Stomach (tissue), 9 donors: ENCODE results near the gene COL23A1. TPM values are rescaled to one million over a fixed set of nuclear protein-coding genes. Genes with fewer than 3 reads are reported as not detected.

Experiments used
- DNase-seq, 2 donors: peaks; one replicate each; pipeline versions ENCODE4 v3.0.0 to v3.0.0-alpha.2; 2013 to 2019
- H3K27ac ChIP-seq, 5 donors: fragments of 200-600 bp in 4 of 5; sonication (generic) in 4 of 5; one replicate each; pipeline ENCODE4 v1.5.1; 2013 to 2019; ENCODE audit warnings: mild to moderate bottlenecking in 1 of 5, moderate library complexity in 1 of 5
- H3K27me3 ChIP-seq, 3 donors: fragments of 200-600 bp; sonication (generic); one replicate each; pipeline ENCODE4 v1.5.1; 2017 to 2019; ENCODE audit warnings: mixed run types in 1 of 3
- H3K36me3 ChIP-seq, 4 donors: fragments of 200-600 bp; sonication (generic); 1 replicate in 3 of 4; 2 replicates in 1 of 4; pipeline ENCODE4 v1.5.1; 2016 to 2019
- H3K4me1 ChIP-seq, 4 donors: fragments of 200-600 bp; sonication (generic); one replicate each; pipeline ENCODE4 v1.5.1; 2016 to 2019
- H3K4me3 ChIP-seq, 4 donors: fragments of 200-600 bp; sonication (generic) in 3 of 4; one replicate each; pipeline ENCODE4 v1.5.1; 2016 to 2019; ENCODE audit warnings: mild to moderate bottlenecking in 1 of 4
- H3K9me3 ChIP-seq, 4 donors: fragments of 200-600 bp; sonication (generic); one replicate each; pipeline ENCODE4 v1.5.1; 2016 to 2019
- CTCF ChIP-seq, 7 experiments: fragments of 450-650 bp in 4 of 7; fragments of 200-600 bp in 3 of 7; sonication (generic) in 3 of 7; IDR thresholded peaks; one replicate each; pipeline ENCODE4 v1.5.1; 2016 to 2019; ENCODE audit warnings: antibody characterized with exemption in 7 of 7, control low read depth in 2 of 7, mild to moderate bottlenecking in 1 of 7
- EP300 ChIP-seq: sonication (generic); formaldehyde crosslinking; IDR thresholded peaks from one replicate; pipeline ENCODE4 v1.6.1; 2017; ENCODE audit warnings: antibody characterized with exemption
- POLR2A ChIP-seq, 4 donors: fragments of 450-650 bp; IDR thresholded peaks; one replicate each; pipeline ENCODE4 v1.6.1; 2016; ENCODE audit warnings: antibody characterized with exemption in 4 of 4, control low read depth in 2 of 4, mild to moderate bottlenecking in 1 of 4, moderate library complexity in 1 of 4
- POLR2AphosphoS5 ChIP-seq, 3 donors: sonication (generic); formaldehyde crosslinking; IDR thresholded peaks; one replicate each; pipeline ENCODE4 v1.6.1; 2016; ENCODE audit warnings: antibody characterized with exemption in 3 of 3
- WGBS, 5 donors: extraction: QIAGEN DNeasy Blood & Tissue Kit in 3 of 5; methylation state at CpG; one replicate each; pipeline versions ENCODE4 v1.1.5 to v1.1.7; 2013 to 2018; 5-methylcytosine and 5-hydroxymethylcytosine counted together
- intact Hi-C: fragments of 100-400 bp; cut with DNase I; formaldehyde crosslinking; loops from one replicate; pipeline ENCODE4 v1.15.1; 2023; ENCODE audit warnings: low total_unique reads
- polyA plus RNA-seq, 3 donors: library from polyadenylated mRNA; stranded (reverse); fragments of 200-250 nt; gene quantifications; one replicate each; pipeline ENCODE4 v1.2.3, GENCODE V29; 2013
- total RNA-seq, 5 donors: library from RNA; depleted of rRNA; stranded (reverse); fragments of >200 nt; gene quantifications; one replicate each; pipeline versions ENCODE4 v1.1.0 to v1.2.3, GENCODE V29; 2014 to 2016
- donor health status: healthy with polysubstance abuse.
- donor health status: Bipolar disorder and iron deficiency.
- donor health status: healthy.

COL23A1 gene
- total and polyA plus RNA-seq, 8 donors: under 0.01 to 7.0 (median 1.4) TPM

GRCh38 chr5:178467205-178467567 lies 123.0 kb downstream of the COL23A1 start:
- no peaks in the 10 kb centered on the region for H3K27me3 ChIP-seq
- TF ChIP-seq POLR2AphosphoS5 (IDR thresholded peaks at IDR 0.05) (no peak), CTCF (IDR thresholded peaks at IDR 0.05) (no peak), EP300 (no peak), POLR2A (IDR thresholded peaks at IDR 0.05) (no peak)
- no peaks in the 10 kb centered on the region for H3K36me3 ChIP-seq
- 32 to 60% (median 41%) methylated on average over 6 to 7 of the region's 7 CpGs for WGBS, 5 donors
- intact Hi-C loops: no loop called here
- no peak overlapping the region for H3K4me3 ChIP-seq
- no peaks in the 10 kb centered on the region for H3K9me3 ChIP-seq
- H3K4me1 ChIP-seq: peaks cover 7 to 24% (median 14%) of the 10 kb centered on the region in 4 donors
- no peak for DNase-seq
- H3K27ac ChIP-seq: peak overlapping the region; percentile 20 to 72 (median 54)

GRCh38 chr5:178466342-178466741 lies 123.9 kb downstream of the COL23A1 start:
- H3K27ac ChIP-seq: peak overlapping the region in 1 of 5 donors; percentile 5
- no peak for TF ChIP-seq CTCF (IDR thresholded peaks at IDR 0.05)
- no peak for TF ChIP-seq POLR2AphosphoS5 (IDR thresholded peaks at IDR 0.05)
- no peak for TF ChIP-seq POLR2A (IDR thresholded peaks at IDR 0.05)
- no peak for TF ChIP-seq EP300
- no peaks in the 10 kb centered on the region for H3K9me3 ChIP-seq
- H3K4me3 ChIP-seq: no peak overlapping the region
- intact Hi-C loops: no loop called here
- 92 to 100% (median 95%) methylated on average over 5 to 6 of the region's 6 CpGs for WGBS, 5 donors
- no peaks in the 10 kb centered on the region for H3K27me3 ChIP-seq
- H3K4me1 ChIP-seq: peaks cover 7 to 24% (median 14%) of the 10 kb centered on the region in 4 donors
- no peaks in the 10 kb centered on the region for H3K36me3 ChIP-seq
- DNase-seq: no peak

- no peak for TF ChIP-seq POLR2AphosphoS5 (IDR thresholded peaks at IDR 0.05)
- no peak for TF ChIP-seq POLR2A (IDR thresholded peaks at IDR 0.05)
- TF ChIP-seq CTCF (IDR thresholded peaks at IDR 0.05): no peak
- no peak for TF ChIP-seq EP300
- intact Hi-C loops: no loop called here
- WGBS, 5 donors: 87 to 93% (median 89%) methylated on average over 16 of the region's 16 CpGs
Observed at GRCh38 chr5:178465861-178466288, 124.3 kb downstream of the COL23A1 start.

GRCh38 chr5:178465228-178465860 lies 124.8 kb downstream of the COL23A1 start:
- no peaks in the 10 kb centered on the region for H3K36me3 ChIP-seq
- H3K9me3 ChIP-seq: no peaks in the 10 kb centered on the region
- no peaks in the 10 kb centered on the region for H3K27me3 ChIP-seq
- TF ChIP-seq POLR2A (IDR thresholded peaks at IDR 0.05) (no peak), POLR2AphosphoS5 (IDR thresholded peaks at IDR 0.05) (no peak), CTCF (IDR thresholded peaks at IDR 0.05) (no peak), EP300 (no peak)
- intact Hi-C loops: no loop called here
- peaks cover 7 to 33% (median 16%) of the 10 kb centered on the region in 4 donors for H3K4me1 ChIP-seq
- no peak overlapping the region for H3K4me3 ChIP-seq
- WGBS, 5 donors: 82 to 93% (median 88%) methylated on average over 19 of the region's 19 CpGs
- no peak for DNase-seq
- H3K27ac ChIP-seq: no peak overlapping the region

More at GRCh38 chr5:178465861-178466288, 124.3 kb downstream of the COL23A1 start:
- Histone ChIP-seq H3K9me3 (no peaks in the 10 kb centered on the region), H3K4me1 (peaks cover 7 to 29% (median 15%) of the 10 kb centered on the region in 4 donors), H3K27ac (no peak overlapping the region), H3K36me3 (no peaks in the 10 kb centered on the region), H3K27me3 (no peaks in the 10 kb centered on the region), H3K4me3 (no peak overlapping the region)
- DNase-seq: no peak
